IMR-90 (cell line): ENCODE results near the gene RAB11B. TPM values are rescaled to one million over a fixed set of nuclear protein-coding genes. Genes with fewer than 3 reads are reported as not detected.
A peak's percentile ranks its signal among the peaks of the same experiment; 100 is the strongest.

Experiments used
- ATAC-seq: fragments of 200-7000 bp; cut with Tn5 transposase; 2 replicates; pipeline ENCODE4 v1.9.1; 2020; ENCODE audit warnings: low read depth, mild to moderate bottlenecking, moderate library complexity
- BruUV-seq: library from RNA; stranded (reverse); fragments of 400-500 nt; replicated peaks from 2 replicates; lab custom pipeline; 2021; lab: Mats Ljungman, UMichigan
- CTCF ChIA-PET: fragments of 300-600 bp; formaldehyde crosslinking; extraction: SDS; loops from one replicate; lab custom pipeline; 2021; ENCODE audit warnings: antibody characterized with exemption; lab: Yijun Ruan, JAX
- POLR2A ChIA-PET: fragments of 300-600 bp; sonication (Branson Sonifier 250); formaldehyde crosslinking; loops from one replicate; lab custom pipeline; 2022; ENCODE audit warnings: antibody characterized with exemption; ENCODE audit not compliant: unreplicated experiment; lab: Charles Lee
- DNase-seq: peaks from one replicate; pipeline ENCODE4 v3.0.0; 2013
- H2AFZ ChIP-seq: replicated peaks from 2 replicates; pipeline ENCODE3; 2013; ENCODE audit warnings: low read length, mild to moderate bottlenecking; ENCODE audit not compliant: poor library complexity
- H2AK5ac ChIP-seq: 2 replicates; pipeline ENCODE4 v1.6.1; 2013; ENCODE audit warnings: low read depth, low read length, inconsistent platforms
- H2AK9ac ChIP-seq: replicated peaks from 2 replicates; pipeline ENCODE3; 2013; ENCODE audit warnings: mild to moderate bottlenecking, low read depth, low read length, moderate library complexity; ENCODE audit not compliant: poor library complexity
- H2BK120ac ChIP-seq: 2 replicates; pipeline ENCODE4 v1.6.1; 2013; ENCODE audit warnings: low read depth, low read length, inconsistent platforms
- H2BK15ac ChIP-seq: 3 replicates; pipeline ENCODE4 v1.6.1; 2013; ENCODE audit warnings: low read depth, low read length, inconsistent platforms
- H2BK20ac ChIP-seq: 2 replicates; pipeline ENCODE4 v1.6.1; 2013; ENCODE audit warnings: low read depth, mild to moderate bottlenecking, inconsistent platforms, low read length, moderate library complexity
- H2BK5ac ChIP-seq: 2 replicates; pipeline ENCODE4 v1.6.1; 2013; ENCODE audit warnings: mild to moderate bottlenecking, low read depth, low read length, inconsistent platforms; ENCODE audit not compliant: poor library complexity, severe bottlenecking
- H3K14ac ChIP-seq: replicated peaks from 2 replicates; pipeline ENCODE4 v1.6.1; 2013; ENCODE audit warnings: low read depth, low read length, inconsistent platforms
- H3K18ac ChIP-seq: 2 replicates; pipeline ENCODE4 v1.6.1; 2013; ENCODE audit warnings: low read depth, low read length, control low read depth
- H3K23ac ChIP-seq: 2 replicates; pipeline ENCODE4 v1.6.1; 2013; ENCODE audit warnings: low read depth, low read length, inconsistent platforms
- H3K27ac ChIP-seq: 2 replicates; pipeline ENCODE4 v1.5.1; 2013; ENCODE audit warnings: mild to moderate bottlenecking, control low read depth, low read length; ENCODE audit not compliant: insufficient read depth
- H3K27me3 ChIP-seq: 2 replicates; pipeline ENCODE4 v1.6.1; 2013; ENCODE audit warnings: low read length; ENCODE audit not compliant: control insufficient read depth, insufficient read depth
- H3K36me3 ChIP-seq: 2 replicates; pipeline ENCODE4 v1.6.1; 2013; ENCODE audit warnings: low read length, mixed read lengths; ENCODE audit not compliant: control insufficient read depth, insufficient read depth
- H3K4ac ChIP-seq: 2 replicates; pipeline ENCODE4 v1.6.1; 2013; ENCODE audit warnings: low read depth, low read length, inconsistent platforms
- H3K4me1 ChIP-seq: 2 replicates; pipeline ENCODE4 v1.6.1; 2013; ENCODE audit warnings: low read length, mixed read lengths; ENCODE audit not compliant: control insufficient read depth, insufficient read depth
- H3K4me2 ChIP-seq: 2 replicates; pipeline ENCODE4 v1.6.1; 2013; ENCODE audit warnings: low read depth, mild to moderate bottlenecking, control low read depth, low read length, moderate library complexity
- H3K4me3 ChIP-seq: 2 replicates; pipeline ENCODE4 v1.5.1; 2013; ENCODE audit warnings: low read depth, mild to moderate bottlenecking, control low read depth, low read length, moderate library complexity; ENCODE audit not compliant: insufficient read depth
- H3K56ac ChIP-seq: 2 replicates; pipeline ENCODE4 v1.6.1; 2013; ENCODE audit warnings: low read length, inconsistent platforms; ENCODE audit not compliant: insufficient read depth; ENCODE audit errors: extremely low read depth
- H3K79me1 ChIP-seq, 2 experiments: 2 replicates each; pipeline ENCODE4 v1.6.1; 2013; ENCODE audit warnings: low read length in 2 of 2, inconsistent platforms in 1 of 2, low read depth in 1 of 2
- H3K9ac ChIP-seq: 2 replicates; pipeline ENCODE4 v1.6.1; 2013; ENCODE audit warnings: low read depth, low read length, control low read depth
- H3K9me1 ChIP-seq: 2 replicates; pipeline ENCODE4 v1.6.1; 2013; ENCODE audit warnings: low read length, inconsistent platforms; ENCODE audit not compliant: insufficient read depth
- H3K9me3 ChIP-seq: 2 replicates; pipeline ENCODE4 v1.6.1; 2013; ENCODE audit warnings: low read length; ENCODE audit not compliant: control insufficient read depth, insufficient read depth
- H4K20me1 ChIP-seq: 2 replicates; pipeline ENCODE4 v1.6.1; 2013; ENCODE audit warnings: low read length, inconsistent platforms; ENCODE audit not compliant: insufficient read depth
- H4K5ac ChIP-seq: 2 replicates; pipeline ENCODE4 v1.6.1; 2013; ENCODE audit warnings: mild to moderate bottlenecking, low read depth, low read length, control low read depth
- H4K8ac ChIP-seq, 2 experiments: 2 replicates each; pipeline ENCODE4 v1.6.1; 2013; ENCODE audit warnings: low read depth in 2 of 2, low read length in 2 of 2, control low read depth in 1 of 2, inconsistent platforms in 1 of 2
- H4K91ac ChIP-seq: 2 replicates; pipeline ENCODE4 v1.6.1; 2013; ENCODE audit warnings: low read depth, low read length, inconsistent platforms; ENCODE audit not compliant: insufficient read depth
- BHLHE40 ChIP-seq: fragments of 150-350 bp; IDR thresholded peaks from 2 replicates; pipeline ENCODE4 v1.6.1; 2016; ENCODE audit warnings: mild to moderate bottlenecking, low read depth, low read length
- CEBPB ChIP-seq: IDR thresholded peaks from 2 replicates; pipeline ENCODE4 v1.6.1; 2012; ENCODE audit warnings: low read depth, low read length, improper control_type of control experiment
- CHD1 ChIP-seq: IDR thresholded peaks from 2 replicates; pipeline ENCODE4 v1.6.1; 2012; ENCODE audit warnings: low read depth, low read length, improper control_type of control experiment
- CTCF ChIP-seq: conservative IDR thresholded peaks from 2 replicates; pipeline ENCODE4 v1.5.1; 2012; ENCODE audit warnings: mild to moderate bottlenecking, low read depth, low read length, improper control_type of control experiment
- FOS ChIP-seq: fragments of 150-350 bp; IDR thresholded peaks from 2 replicates; pipeline ENCODE4 v1.6.1; 2016; ENCODE audit warnings: low read depth, low read length
- MAFK ChIP-seq: IDR thresholded peaks from 2 replicates; pipeline ENCODE4 v1.6.1; 2012; ENCODE audit warnings: low read depth, low read length, improper control_type of control experiment
- MXI1 ChIP-seq: IDR thresholded peaks from 2 replicates; pipeline ENCODE4 v1.6.1; 2012; ENCODE audit warnings: low read depth, mild to moderate bottlenecking, low read length, moderate library complexity, borderline replicate concordance
- NFE2L2 ChIP-seq: fragments of 150-350 bp; IDR thresholded peaks from 2 replicates; pipeline ENCODE4 v1.6.1; 2016; ENCODE audit warnings: low read depth, mild to moderate bottlenecking, low read length
- POLR2A ChIP-seq: IDR thresholded peaks from 2 replicates; pipeline ENCODE4 v1.6.1; 2012; ENCODE audit warnings: mild to moderate bottlenecking, low read depth, low read length
- RAD21 ChIP-seq: IDR thresholded peaks from 2 replicates; pipeline ENCODE4 v1.6.1; 2012; ENCODE audit warnings: low read length, improper control_type of control experiment
- RFX5 ChIP-seq: IDR thresholded peaks from 2 replicates; pipeline ENCODE4 v1.8.0; 2012; ENCODE audit warnings: low read depth, mild to moderate bottlenecking, low read length, moderate library complexity
- USF2 ChIP-seq: fragments of 150-350 bp; IDR thresholded peaks from 2 replicates; pipeline ENCODE4 v1.6.1; 2017; ENCODE audit warnings: mild to moderate bottlenecking, antibody characterized with exemption, low read length, low read depth
- WGBS, 2 experiments: methylation state at CpG; one replicate each; pipeline versions ENCODE4 v1.1.5 to v1.1.7; 2013; ENCODE audit warnings: missing lambda C conversion rate in 2 of 2; ENCODE audit not compliant: insufficient read length in 1 of 2; ENCODE audit errors: extremely low coverage in 2 of 2; 5-methylcytosine and 5-hydroxymethylcytosine counted together
- dilution Hi-C: fragments of 300-500 bp; cut with HindIII; formaldehyde crosslinking; loops from one replicate; pipeline ENCODE4 v1.14.3; 2018; ENCODE audit warnings: low sequenced_read_pairs; ENCODE audit not compliant: unreplicated experiment
- in situ Hi-C: fragments of 300-500 bp; cut with MboI; formaldehyde crosslinking; loops from 3 replicates; pipeline ENCODE4 v1.14.3; 2019; ENCODE audit warnings: low sequenced_read_pairs, inconsistent platforms, mixed read lengths
- intact Hi-C: fragments of 100-400 bp; cut with micrococcal nuclease; formaldehyde crosslinking; loops from 2 replicates; pipeline ENCODE4 v1.10.0; 2022
- polyA plus RNA-seq, 3 experiments: library from polyadenylated mRNA; depleted of rRNA; stranded (reverse); fragments of >200 nt; gene quantifications; 2 replicates each; pipeline ENCODE4 v1.2.3, GENCODE V29; 2012; ENCODE audit warnings: low replicate concordance in 1 of 3
- total RNA-seq: library from RNA; depleted of rRNA; stranded (reverse); fragments of >200 nt; gene quantifications from 2 replicates; pipeline ENCODE4 v1.2.3, GENCODE V29; 2012

Gene RAB11B
- total and polyA plus RNA-seq, 2 of the 4 experiments (the other 2 are of a cell fraction), result 8.2 to 117 TPM

GRCh38 chr19:8426283-8426682 is 36.1 kb downstream of the RAB11B start:
- TF ChIP-seq NFE2L2 (no peak), CTCF (no peak), CHD1 (no peak), MXI1 (no peak), MAFK (no peak), RAD21 (no peak), CEBPB (no peak), BHLHE40 (no peak), USF2 (no peak), FOS (no peak), RFX5 (no peak), POLR2A (no peak)
- Histone ChIP-seq H2BK20ac (no peak overlapping the region), H4K20me1 (no peaks in the 10 kb centered on the region), H3K4me1 (peaks cover 4% of the 10 kb centered on the region), H3K9me1 (0 out of 2 replicates have a peak, but pooled peaks cover 2% of the 10 kb centered on the region), H3K27ac (no peak overlapping the region), H3K56ac (no peak overlapping the region), H3K23ac (no peak overlapping the region), H3K9ac (no peak overlapping the region), H2BK120ac (no peak overlapping the region), H2BK5ac (no peak overlapping the region), H3K4me3 (no peak overlapping the region), H2AK5ac (no peak overlapping the region; the same call in 1 of the 2 replicates), H2AFZ (peak overlapping the region; percentile 51), H3K9me3 (no peaks in the 10 kb centered on the region), H4K91ac (no peak overlapping the region), H3K14ac (no peak overlapping the region), H3K4ac (no peak overlapping the region), H2BK15ac (no peak overlapping the region), H4K5ac (no peak overlapping the region), H2AK9ac (no peak overlapping the region), H3K18ac (no peak overlapping the region), H3K4me2 (no peak overlapping the region), H4K8ac (no peak overlapping the region), H3K27me3 (no peaks in the 10 kb centered on the region), H3K79me1 (peaks cover 0 to 7% of the 10 kb centered on the region in 2 experiments; a peak in 2 of 4 replicates), H3K36me3 (no peaks in the 10 kb centered on the region; the same call in 1 of the 2 replicates)
- intact Hi-C loops (no loop called here), in situ Hi-C loops (no loop called here), dilution Hi-C loops (no loop called here)
- ATAC-seq (no peak), DNase-seq (no peak)
- ChIA-PET CTCF (no interaction called here), POLR2A (no interaction called here)
- WGBS, 2 experiments, result 94% methylated on average over 6 of the region's 7 CpGs; no CpG with 5 or more reads in 1 of the 2 experiments
- no TSS peak for BruUV-seq
